Measurements from ENCODE around the gene ZCCHC14.

The ZCCHC14 gene

GRCh38 chr16:87432330-87432915 lies 60.4 kb downstream of the ZCCHC14 start:
- DNase-seq (ENCODE audit: low read depth, low spot score), result no peak

GRCh38 chr16:87431926-87432325 lies 60.9 kb downstream of the ZCCHC14 start:
- no peak for DNase-seq (ENCODE audit: low read depth, low spot score)

DNA sequence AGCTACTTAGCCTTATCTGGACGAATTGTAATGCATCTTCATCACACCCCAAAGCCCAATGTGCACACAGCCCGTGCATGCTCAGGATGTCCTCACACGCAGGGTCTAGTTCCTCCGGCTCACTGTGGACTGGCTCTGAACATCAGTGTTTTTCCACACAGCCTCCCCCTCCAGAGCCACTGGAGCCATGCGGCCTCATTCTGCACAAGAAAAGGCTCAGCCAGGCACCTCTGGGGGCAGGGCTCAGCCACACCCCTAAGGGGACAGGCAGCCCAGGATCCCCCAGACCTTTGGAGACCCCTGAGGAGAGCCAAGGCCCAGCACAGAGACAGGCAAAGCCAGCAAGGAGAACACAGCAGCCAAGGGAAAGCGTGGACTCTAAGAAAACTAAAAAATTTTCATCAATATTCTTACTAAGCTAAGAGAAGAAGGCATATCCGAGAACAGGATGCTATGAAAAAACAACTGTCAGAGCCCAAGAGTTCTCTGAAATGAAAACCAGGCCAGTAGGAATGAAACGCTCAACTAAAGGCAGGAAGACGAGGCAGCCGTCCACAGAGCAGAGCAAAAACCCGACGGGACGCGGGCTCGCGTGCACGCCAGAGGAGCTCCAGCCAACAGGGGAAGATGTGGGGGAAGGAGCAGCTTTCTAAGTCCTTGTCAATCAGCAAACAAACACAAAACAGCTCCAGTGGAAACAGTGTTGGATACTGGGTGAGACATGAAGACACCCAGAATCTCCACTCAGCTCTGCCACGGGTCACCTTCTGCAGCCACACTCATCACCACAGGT lies 66.2 kb downstream of the ZCCHC14 start:
- no peak for DNase-seq (ENCODE audit: low read depth, low spot score)

DNA sequence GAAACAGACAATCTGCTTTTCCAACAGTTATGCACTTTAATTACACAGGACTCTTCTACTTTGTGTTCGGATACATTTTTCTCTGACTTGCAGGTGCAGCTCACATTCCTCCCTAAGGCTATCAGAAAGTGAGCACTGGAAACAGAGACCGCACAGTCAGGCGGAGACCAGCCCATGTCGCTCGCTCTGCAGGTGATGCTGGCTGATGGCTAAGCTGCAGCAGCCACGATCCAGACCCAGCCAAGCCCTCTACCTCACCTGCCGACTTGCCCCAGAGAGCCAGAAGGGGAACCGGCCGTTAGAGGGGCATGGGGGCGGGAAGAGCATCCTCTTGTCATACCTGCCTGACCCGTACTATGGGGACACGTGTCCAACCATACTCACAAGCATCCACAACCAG lies 66.9 kb downstream of the ZCCHC14 start:
- DNase-seq (ENCODE audit: low read depth, low spot score), result no peak

DNA sequence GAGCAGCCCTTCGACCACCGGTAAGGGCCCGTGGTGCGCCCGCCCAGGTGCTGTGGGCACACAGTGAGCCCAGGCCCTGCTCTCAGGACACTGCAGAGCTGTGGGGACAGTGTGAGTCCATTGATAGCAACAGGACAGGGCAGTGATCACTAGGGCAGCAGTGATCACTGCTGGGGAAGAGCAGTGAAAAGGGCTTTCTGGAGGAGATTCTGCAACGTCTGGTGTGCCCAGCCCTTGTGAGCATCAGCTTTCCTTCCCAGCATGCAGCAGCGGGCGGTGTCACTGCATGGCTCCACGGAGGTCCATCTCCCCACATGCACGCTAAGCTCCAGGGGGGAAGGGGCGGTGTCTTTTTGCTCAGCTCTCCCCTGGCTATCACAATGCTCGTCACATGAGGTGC lies 68.6 kb downstream of the ZCCHC14 start:
- DNase-seq (ENCODE audit: low read depth, low spot score), result no peak

- DNase-seq (ENCODE audit: low read depth, low spot score), result no peak
Observed at GRCh38 chr16:87423429-87423828, 69.4 kb downstream of the ZCCHC14 start.

DNA sequence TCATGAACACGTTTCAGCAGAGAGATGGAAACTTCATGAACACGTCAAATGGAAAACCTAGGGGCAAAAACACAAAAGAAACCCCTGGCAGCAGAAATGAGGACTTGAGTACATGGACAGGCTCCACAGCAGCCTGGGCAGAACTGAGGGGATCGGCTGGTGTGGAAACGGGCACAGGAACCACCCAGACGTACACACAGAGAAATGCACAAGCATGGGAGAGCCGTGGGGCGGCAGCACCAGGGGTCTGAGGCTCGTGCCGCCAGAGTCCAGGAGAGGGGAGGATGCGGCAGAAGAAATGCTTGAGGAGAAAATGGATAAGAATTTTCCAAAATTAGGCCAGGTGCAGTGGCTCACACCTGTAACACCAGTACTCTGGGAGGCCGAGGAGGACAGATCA lies 70.7 kb downstream of the ZCCHC14 start:
- no peak for DNase-seq (ENCODE audit: low read depth, low spot score)

DNA sequence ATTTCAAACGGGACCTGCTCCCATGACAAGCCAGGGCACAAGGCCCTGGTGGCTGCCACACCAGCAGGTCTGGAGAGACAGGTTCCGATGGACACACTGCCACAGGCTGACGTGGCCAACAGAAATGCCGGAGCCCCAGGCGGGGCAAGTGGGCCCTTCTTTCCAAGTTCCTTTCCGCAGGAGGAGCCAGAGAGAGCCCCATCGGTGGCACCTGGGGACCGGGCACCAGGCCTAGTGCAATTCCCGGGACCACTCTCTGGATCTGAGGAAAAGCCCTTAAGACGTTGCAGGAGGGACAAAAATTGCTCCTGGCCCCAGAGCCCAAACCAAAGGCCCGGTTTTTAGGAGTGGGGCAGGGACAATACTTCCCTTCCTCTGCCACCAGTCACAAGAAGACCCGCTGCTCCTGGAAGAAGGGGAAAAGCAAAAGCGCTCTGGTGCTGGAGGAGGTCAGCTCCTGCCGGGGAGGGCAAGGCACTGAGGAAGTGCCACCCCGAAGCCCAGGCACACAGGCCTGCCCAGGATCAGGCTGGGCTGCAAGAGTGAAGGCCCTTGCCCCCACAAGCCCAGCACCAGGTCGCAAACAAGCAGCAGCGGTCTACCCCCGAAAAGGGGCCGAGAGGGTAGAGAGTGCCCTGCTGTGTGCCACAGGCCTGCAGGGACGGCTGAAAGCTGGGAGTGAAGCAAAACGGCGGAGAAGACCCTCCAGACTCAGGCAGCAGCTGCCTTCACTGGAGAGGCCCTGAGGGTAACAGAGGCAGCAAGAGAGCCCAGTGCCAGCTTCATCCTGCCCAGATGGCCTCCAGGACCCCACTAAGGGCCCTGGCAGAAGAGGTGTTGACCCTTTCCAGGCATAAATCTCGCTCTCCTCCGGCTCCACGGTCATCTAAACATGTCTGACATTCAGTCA lies 71.6 kb downstream of the ZCCHC14 start:
- DNase-seq (ENCODE audit: low read depth, low spot score), result no peak

DNA sequence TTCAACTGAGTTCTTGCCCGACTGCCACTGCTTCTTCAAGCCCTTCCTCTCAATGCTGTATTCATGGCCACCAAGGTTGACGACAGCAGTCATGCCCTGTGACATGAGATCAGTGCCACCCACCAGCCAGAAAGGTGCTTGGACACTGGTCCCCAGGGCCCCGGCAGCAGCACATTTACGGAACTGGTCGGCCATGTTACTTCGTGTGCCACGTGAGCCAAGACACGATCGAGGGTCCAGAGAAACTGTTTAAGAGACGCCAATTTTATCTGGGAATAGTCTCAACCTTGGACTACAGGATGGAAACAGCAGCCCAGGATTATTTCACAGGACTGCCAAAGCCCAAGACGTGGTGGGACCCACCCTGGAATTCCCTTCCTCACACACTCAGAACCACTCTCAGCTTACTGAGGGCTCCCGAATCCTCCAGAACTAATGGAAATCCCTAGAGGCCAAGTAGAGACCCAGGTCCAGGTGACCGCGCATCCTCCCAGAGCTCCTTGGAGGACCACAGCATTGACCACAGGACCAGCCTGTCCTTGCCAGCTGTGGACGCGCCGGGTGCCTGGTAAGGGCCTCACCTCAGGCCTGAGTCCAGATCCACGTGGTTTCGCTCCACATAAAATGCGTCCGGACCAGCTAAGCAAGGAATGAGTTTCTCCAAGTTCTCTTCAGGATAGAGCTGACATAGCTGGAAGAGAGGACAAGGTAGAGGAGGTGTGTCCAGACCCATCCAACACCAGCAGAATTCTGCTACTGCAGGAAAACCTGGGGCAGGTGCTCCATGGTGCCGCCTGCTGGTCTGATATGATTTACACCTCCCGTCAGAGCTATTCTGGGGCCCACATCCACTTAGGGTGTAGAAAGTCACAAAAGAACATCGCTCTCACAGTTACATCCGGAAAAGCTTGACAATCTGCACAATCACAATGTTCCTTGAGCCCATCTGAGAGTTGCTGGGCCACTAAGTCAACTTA lies 72.5 kb downstream of the ZCCHC14 start:
- no peak for DNase-seq (ENCODE audit: low read depth, low spot score)

- DNase-seq (ENCODE audit: low read depth, low spot score), result no peak
Observed at GRCh38 chr16:87418644-87419043, 74.2 kb downstream of the ZCCHC14 start.

DNA sequence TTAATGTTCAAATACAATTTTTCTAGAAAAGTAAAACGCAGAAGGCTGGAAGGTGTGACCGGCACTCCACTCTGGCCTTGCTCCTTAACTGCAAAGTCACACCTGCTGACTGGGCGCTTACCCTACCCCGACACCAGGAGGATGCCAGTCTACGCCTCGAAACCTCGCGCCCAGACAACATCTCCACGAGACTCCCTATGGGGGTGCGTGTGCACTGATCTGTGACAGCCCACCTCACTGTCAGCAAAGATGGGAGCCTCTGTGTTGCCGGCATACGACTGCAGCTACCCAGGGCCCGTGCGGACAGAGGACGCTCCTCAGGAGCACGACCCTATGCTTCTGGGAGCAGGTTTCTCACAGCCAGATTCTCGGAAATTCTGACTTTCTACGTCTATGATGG lies 74.6 kb downstream of the ZCCHC14 start:
- DNase-seq (ENCODE audit: low read depth, low spot score), result no peak

GRCh38 chr16:87417528-87417910 lies 75.3 kb downstream of the ZCCHC14 start:
- no peak for DNase-seq (ENCODE audit: low read depth, low spot score)

- no peak for DNase-seq (ENCODE audit: low read depth, low spot score)
Observed at GRCh38 chr16:87416826-87417527, 75.8 kb downstream of the ZCCHC14 start.

DNA sequence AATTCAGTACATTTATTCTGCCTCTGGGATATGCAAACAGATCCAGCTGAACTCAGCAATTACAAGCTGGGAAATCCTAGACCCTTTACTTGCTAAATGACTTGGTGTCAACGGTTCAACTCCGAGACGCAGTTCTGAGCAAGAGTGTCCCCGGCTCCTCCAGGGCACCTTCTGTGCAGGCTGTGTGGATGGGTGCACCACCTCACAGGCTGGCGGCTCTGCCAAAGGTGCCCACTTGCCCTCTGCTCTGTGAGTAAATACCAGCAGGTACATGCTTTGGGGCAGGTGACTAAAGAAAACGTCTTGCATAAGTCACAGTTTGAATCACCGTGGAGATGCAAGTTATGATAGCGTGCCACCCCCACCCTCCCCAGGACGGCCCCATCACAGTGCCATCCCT lies 77.4 kb downstream of the ZCCHC14 start:
- DNase-seq (ENCODE audit: low read depth, low spot score), result no peak

DNA sequence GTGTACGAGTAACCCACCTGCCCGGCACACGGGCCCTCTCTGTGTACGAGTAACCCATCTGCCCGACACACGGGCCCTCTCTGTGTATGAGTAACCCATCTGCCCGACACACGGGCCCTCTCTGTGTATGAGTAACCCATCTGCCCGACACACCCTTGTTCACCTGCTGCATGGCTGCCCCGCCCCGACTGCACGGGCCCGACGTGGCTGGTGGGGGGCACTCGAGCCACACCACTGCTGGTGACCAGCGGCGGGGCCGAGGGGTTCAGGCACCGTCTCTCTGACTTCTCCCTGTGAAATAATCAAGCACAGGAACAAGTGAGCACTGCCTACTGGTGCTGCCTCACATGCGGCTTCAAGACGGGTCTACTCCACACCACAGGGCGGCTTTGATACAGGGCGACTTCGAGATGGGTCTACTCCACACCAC lies 78.6 kb downstream of the ZCCHC14 start:
- no peak for DNase-seq (ENCODE audit: low read depth, low spot score)

DNA sequence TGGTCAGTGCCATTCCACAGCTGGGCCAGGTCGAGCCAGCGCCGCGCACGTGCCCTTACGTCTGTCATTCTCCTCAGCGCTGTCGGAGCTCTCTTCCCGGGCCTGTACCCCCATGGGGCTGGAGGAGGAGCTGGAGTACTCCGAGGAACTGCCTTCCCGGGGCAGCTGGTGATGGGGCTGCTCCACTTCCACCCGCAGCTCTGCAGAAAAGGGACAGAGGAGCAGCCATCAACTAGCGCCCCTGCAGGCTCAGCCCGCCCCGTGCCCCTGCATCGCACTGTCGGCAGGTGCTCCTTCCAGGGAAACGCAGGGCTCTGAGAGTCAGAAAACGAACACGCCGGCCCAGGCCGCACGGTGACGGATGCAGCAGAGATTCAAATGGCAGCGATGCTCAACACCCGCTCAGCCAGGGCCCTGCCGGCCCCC lies 79.8 kb downstream of the ZCCHC14 start:
- DNase-seq (ENCODE audit: low read depth, low spot score), result no peak

- no peak for DNase-seq (ENCODE audit: low read depth, low spot score)
Observed at GRCh38 chr16:87412371-87412995, 80.3 kb downstream of the ZCCHC14 start.

DNA sequence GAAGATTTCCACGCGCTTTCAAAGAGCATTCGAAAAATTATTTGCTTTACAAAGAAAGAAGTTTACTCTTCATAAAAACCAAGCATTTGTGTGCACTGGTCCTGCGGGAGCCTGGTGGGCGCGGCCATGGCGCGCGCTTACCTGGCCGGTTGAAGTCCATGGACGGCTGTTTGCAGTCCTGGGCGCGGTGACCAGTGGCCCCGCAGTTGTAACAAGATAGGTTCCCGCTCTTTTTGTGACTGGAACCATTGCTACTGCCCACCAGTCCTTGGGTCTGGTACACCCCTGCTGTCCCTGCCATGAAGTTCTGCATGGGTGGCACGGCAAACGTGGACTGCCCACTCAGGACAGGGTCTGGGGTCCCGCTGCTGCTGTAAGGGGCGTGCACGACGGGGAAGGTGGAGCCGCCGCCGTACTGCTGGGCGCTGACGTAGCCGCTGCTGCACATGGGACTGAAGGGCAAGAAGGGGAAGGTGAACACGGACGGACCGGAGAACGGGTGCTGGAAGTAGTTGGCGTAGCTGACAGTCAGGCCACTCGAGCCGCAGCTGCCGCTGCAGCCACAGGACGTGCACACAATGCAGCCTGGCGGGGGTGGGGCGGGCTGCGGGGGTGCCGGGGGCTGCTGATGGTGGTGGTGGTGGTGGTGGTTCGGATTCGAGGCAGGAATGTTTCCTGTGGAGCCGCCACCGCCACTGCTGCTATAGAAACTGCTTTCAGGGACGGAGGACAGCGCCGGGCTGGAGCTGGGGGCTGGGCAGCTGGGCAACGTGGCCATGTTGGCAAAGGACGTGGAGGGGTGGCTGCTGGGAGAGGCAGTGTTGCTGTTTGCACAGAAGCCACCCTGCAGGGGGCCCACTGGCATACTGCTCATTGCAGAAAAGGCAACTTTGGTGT lies 81.2 kb downstream of the ZCCHC14 start:
- DNase-seq (ENCODE audit: low read depth, low spot score), result no peak

GRCh38 chr16:87410968-87411367 lies 81.9 kb downstream of the ZCCHC14 start:
- no peak for DNase-seq (ENCODE audit: low read depth, low spot score)

Measured in activated naive CD8-positive, alpha-beta T cell treated with anti-CD3 and anti-CD28 coated beads, Interleukin-2, amount 50 U/mL, for 16 hours (primary cell).